ENCODE measurements around the gene SGCD. TPM values are rescaled to one million over a fixed set of nuclear protein-coding genes. Genes with fewer than 3 reads are reported as not detected.

Gene SGCD
- total and polyA plus RNA-seq, 9 of the 15 experiments (the other 6 are each of a cell fraction or from before 2014, with no cell fraction given): not detected

- H3K79me2 ChIP-seq (ENCODE audit: control insufficient read depth, insufficient read depth, low read length): no peaks in the 10 kb centered on the region
- CTCF ChIA-PET (ENCODE audit: low intra/inter-chr PET ratio): no interaction called here
- H3K36me3 ChIP-seq (ENCODE audit: control insufficient read depth, insufficient read depth, low read length): no peaks in the 10 kb centered on the region
- FAIRE-seq (no peak), ATAC-seq (no peak), DNase-seq (ENCODE audit: extremely low read depth in 1 of 4, low spot score in 3 of 4) (no peak)
- POLR2A ChIA-PET: no interaction called here
- H3K4me2 ChIP-seq (ENCODE audit: insufficient read depth, low read length): no peak overlapping the region
- H3K4me1 ChIP-seq (replicated peaks in 1 of 2; ENCODE audit: control insufficient read depth in 2 of 2, insufficient read depth in 2 of 2, low read length in 2 of 2): no peaks in the 10 kb centered on the region
- no TSS peak for BruUV-seq (replicated peaks)
- H3K9me1 ChIP-seq (ENCODE audit: control insufficient read depth, insufficient read depth, low read length): no peaks in the 10 kb centered on the region
- H2AFZ ChIP-seq (ENCODE audit: low read depth, low read length): no peak overlapping the region
- no peak for TF ChIP-seq CBX8 (IDR thresholded peaks at IDR 0.05; ENCODE audit: borderline replicate concordance, extremely low read depth, low read depth, low read length, poor library complexity, severe bottlenecking)
- no peak for TF ChIP-seq ZNF551 (CRISPR knock-in tag; IDR thresholded peaks at IDR 0.05)
- TF ChIP-seq KLF10 (CRISPR knock-in tag; IDR thresholded peaks at IDR 0.05): no peak
- TF ChIP-seq KHSRP (IDR thresholded peaks at IDR 0.05): no peak
- no peak for TF ChIP-seq ZNF655 (CRISPR knock-in tag; IDR thresholded peaks at IDR 0.05)
- TF ChIP-seq HDAC1 (IDR thresholded peaks at IDR 0.05): no peak
- TF ChIP-seq YBX1 (IDR thresholded peaks at IDR 0.05): no peak
- no peak for TF ChIP-seq TRIM28 (IDR thresholded peaks at IDR 0.05)
- H3K4me3 ChIP-seq: no peak overlapping the region
- H3K27ac ChIP-seq (ENCODE audit: extremely low read depth, low read depth, low read length): no peak overlapping the region
- intact Hi-C loops (cut with micrococcal nuclease) (no loop called here), in situ Hi-C loops (cut with MboI) (no loop called here)
- WGBS (ENCODE audit: insufficient coverage, low coverage, missing lambda C conversion rate): 0% methylated on average over 2 of the region's 2 CpGs
- H4K20me1 ChIP-seq (replicated peaks; ENCODE audit: control insufficient read depth, insufficient read depth, low read length): no peaks in the 10 kb centered on the region
- 0 out of 2 replicates have a peak, but pooled peaks cover 2% of the 10 kb centered on the region for H3K9me3 ChIP-seq (replicated peaks; ENCODE audit: control insufficient read depth, insufficient read depth, low read depth, low read length)
- no peak overlapping the region for H3K9ac ChIP-seq (ENCODE audit: insufficient read depth in 1 of 2, low read depth in 2 of 2, low read length in 2 of 2)
- no peaks in the 10 kb centered on the region for H3K27me3 ChIP-seq (ENCODE audit: control insufficient read depth in 2 of 2, insufficient read depth in 2 of 2, low read length in 2 of 2)
Measured at GRCh38 chr5:156414391-156414790, 87.4 kb downstream of the SGCD start.
